ENCODE results near the gene ATG9B. TPM values are rescaled to one million over a fixed set of nuclear protein-coding genes. Genes with fewer than 3 reads are reported as not detected.
A peak's percentile ranks its signal among the peaks of the same experiment; 100 is the strongest.

Gene ATG9B
- total and polyA plus RNA-seq, 9 of the 15 experiments (the other 6 are each of a cell fraction or from before 2014, with no cell fraction given), result 0.29 to 8.0 (median 2.1) TPM

DNA sequence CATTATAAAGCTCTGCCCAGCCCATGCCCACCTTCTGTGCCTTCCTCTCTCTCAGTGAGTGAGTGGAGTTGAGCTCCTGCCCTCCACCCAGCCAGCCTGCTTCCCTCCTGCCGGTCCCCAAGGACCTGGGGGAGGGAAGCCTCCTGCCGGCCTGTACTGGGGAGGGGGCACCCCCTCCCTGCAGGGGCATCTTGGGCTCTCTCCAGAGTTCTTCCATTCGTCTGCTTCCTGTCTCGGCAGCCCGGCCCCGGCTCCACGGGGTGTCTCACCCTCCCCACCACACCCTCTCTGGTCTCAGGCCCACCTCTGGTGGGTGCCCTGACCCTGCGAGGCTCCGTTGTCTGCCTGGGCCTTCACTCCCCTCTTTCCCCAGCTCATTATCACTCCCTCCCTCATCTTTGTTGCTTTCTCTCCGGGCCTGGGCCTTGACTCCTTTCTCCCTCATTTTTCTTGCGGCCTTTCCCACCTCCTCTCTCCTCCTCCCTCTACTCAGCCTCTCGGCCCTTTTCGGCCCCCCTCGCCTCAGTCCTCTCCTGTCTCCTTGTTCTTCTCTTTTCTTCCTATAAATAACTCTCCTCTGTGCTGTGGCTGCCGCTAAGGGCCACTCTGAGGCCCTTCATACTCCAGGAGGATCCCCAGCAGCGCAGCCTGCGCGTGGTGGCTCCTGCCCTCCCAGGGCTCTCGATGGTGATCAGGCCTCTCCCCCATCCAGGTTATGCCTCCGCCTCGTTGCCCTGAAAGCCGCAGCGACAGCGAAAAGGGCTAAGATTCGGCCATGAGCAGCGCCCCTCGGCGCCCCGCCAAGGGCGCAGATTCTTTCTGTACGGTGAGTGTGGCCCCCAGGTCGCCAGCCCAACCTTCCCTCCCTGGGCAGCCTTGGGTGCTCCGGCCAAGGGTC, 37.2 kb upstream of the ATG9B start (continued):
- TF ChIP-seq, protein P1, sequence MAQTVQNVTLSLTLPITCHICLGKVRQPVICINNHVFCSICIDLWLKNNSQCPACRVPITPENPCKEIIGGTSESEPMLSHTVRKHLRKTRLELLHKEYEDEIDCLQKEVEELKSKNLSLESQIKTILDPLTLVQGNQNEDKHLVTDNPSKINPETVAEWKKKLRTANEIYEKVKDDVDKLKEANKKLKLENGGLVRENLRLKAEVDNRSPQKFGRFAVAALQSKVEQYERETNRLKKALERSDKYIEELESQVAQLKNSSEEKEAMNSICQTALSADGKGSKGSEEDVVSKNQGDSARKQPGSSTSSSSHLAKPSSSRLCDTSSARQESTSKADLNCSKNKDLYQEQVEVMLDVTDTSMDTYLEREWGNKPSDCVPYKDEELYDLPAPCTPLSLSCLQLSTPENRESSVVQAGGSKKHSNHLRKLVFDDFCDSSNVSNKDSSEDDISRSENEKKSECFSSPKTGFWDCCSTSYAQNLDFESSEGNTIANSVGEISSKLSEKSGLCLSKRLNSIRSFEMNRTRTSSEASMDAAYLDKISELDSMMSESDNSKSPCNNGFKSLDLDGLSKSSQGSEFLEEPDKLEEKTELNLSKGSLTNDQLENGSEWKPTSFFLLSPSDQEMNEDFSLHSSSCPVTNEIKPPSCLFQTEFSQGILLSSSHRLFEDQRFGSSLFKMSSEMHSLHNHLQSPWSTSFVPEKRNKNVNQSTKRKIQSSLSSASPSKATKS (CRISPR knock-in tag; IDR thresholded peaks at IDR 0.05), result no peak
- TF ChIP-seq GTF2A2 (tag; IDR thresholded peaks at IDR 0.05) (no peak), KAT7 (CRISPR knock-in tag; IDR thresholded peaks at IDR 0.05; ENCODE audit: borderline replicate concordance) (no peak; the same call in 1 of the 2 replicates), ZNF77 (CRISPR knock-in tag; IDR thresholded peaks at IDR 0.05) (no peak), BHLHE40 (IDR thresholded peaks at IDR 0.05; ENCODE audit: low read length) (no peak), ZNF766 (CRISPR knock-in tag; conservative IDR thresholded peaks at IDR 0.05) (no peak), NRF1 (conservative IDR thresholded peaks at IDR 0.05 in 1 of 2, IDR thresholded peaks at IDR 0.05 in 1 of 2) (no peak; a peak in 1 of 4 replicates), SMC3 (conservative IDR thresholded peaks at IDR 0.05; ENCODE audit: insufficient read depth, low read depth, low read length) (no peak), NCOA1 (IDR thresholded peaks at IDR 0.05; ENCODE audit: low read depth) (no peak), HMG20B (CRISPR knock-in tag; IDR thresholded peaks at IDR 0.05) (no peak), ZNF184 (CRISPR knock-in tag; IDR thresholded peaks at IDR 0.05) (no peak), RUNX1 (IDR thresholded peaks at IDR 0.05; ENCODE audit: low read depth) (0 out of 2 replicates have a peak, but pooled peaks have one; percentile 56), ETV5 (CRISPR knock-in tag; IDR thresholded peaks at IDR 0.05; ENCODE audit: low read depth) (no peak), KDM5B (IDR thresholded peaks at IDR 0.05; ENCODE audit: insufficient replicate concordance, low read depth, low read length) (peak; percentile 2), KLF1 (tag; IDR thresholded peaks at IDR 0.05) (no peak), ZNF146 (CRISPR knock-in tag; IDR thresholded peaks at IDR 0.05; ENCODE audit: unreplicated experiment) (no peak), TAF9B (IDR thresholded peaks at IDR 0.05; ENCODE audit: partially characterized antibody) (no peak), TBL1XR1 (IDR thresholded peaks at IDR 0.05; ENCODE audit: low read length in 2 of 2) (no peak; a peak in 1 of 4 replicates)
- TF ChIP-seq, protein P2, sequence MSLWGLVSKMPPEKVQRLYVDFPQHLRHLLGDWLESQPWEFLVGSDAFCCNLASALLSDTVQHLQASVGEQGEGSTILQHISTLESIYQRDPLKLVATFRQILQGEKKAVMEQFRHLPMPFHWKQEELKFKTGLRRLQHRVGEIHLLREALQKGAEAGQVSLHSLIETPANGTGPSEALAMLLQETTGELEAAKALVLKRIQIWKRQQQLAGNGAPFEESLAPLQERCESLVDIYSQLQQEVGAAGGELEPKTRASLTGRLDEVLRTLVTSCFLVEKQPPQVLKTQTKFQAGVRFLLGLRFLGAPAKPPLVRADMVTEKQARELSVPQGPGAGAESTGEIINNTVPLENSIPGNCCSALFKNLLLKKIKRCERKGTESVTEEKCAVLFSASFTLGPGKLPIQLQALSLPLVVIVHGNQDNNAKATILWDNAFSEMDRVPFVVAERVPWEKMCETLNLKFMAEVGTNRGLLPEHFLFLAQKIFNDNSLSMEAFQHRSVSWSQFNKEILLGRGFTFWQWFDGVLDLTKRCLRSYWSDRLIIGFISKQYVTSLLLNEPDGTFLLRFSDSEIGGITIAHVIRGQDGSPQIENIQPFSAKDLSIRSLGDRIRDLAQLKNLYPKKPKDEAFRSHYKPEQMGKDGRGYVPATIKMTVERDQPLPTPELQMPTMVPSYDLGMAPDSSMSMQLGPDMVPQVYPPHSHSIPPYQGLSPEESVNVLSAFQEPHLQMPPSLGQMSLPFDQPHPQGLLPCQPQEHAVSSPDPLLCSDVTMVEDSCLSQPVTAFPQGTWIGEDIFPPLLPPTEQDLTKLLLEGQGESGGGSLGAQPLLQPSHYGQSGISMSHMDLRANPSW (CRISPR knock-in tag; IDR thresholded peaks at IDR 0.05), result no peak
- TF ChIP-seq, protein P3, sequence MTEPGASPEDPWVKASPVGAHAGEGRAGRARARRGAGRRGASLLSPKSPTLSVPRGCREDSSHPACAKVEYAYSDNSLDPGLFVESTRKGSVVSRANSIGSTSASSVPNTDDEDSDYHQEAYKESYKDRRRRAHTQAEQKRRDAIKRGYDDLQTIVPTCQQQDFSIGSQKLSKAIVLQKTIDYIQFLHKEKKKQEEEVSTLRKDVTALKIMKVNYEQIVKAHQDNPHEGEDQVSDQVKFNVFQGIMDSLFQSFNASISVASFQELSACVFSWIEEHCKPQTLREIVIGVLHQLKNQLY (CRISPR knock-in tag; conservative IDR thresholded peaks at IDR 0.05), result no peak
- TF ChIP-seq, protein P4, sequence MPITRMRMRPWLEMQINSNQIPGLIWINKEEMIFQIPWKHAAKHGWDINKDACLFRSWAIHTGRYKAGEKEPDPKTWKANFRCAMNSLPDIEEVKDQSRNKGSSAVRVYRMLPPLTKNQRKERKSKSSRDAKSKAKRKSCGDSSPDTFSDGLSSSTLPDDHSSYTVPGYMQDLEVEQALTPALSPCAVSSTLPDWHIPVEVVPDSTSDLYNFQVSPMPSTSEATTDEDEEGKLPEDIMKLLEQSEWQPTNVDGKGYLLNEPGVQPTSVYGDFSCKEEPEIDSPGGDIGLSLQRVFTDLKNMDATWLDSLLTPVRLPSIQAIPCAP (CRISPR knock-in tag; IDR thresholded peaks at IDR 0.05; ENCODE audit: borderline replicate concordance), result no peak
